Neutrophil (primary cell): ENCODE results near the gene FERMT2.

Experiments used
- H3K27ac ChIP-seq: fragments of 200-600 bp; sonication (generic); 2 replicates; pipeline ENCODE4 v1.5.1; 2016; ENCODE audit warnings: mild to moderate bottlenecking, moderate library complexity
- H3K27me3 ChIP-seq: fragments of 200-600 bp; sonication (generic); 2 replicates; pipeline ENCODE4 v1.6.0; 2016; ENCODE audit warnings: mild to moderate bottlenecking
- H3K36me3 ChIP-seq: fragments of 200-600 bp; sonication (generic); 2 replicates; pipeline ENCODE4 v1.5.1; 2017
- H3K4me1 ChIP-seq, 2 experiments: fragments of 200-600 bp in 1 of 2; sonication (generic) in 1 of 2; 1 replicate in 1 of 2; 2 replicates in 1 of 2; pipeline versions ENCODE4 v1.5.1 to v1.6.1; 2013 to 2016; ENCODE audit warnings: low read depth in 1 of 2, low read length in 1 of 2, mild to moderate bottlenecking in 1 of 2, moderate library complexity in 1 of 2; ENCODE audit not compliant: control insufficient read depth in 1 of 2, insufficient read depth in 1 of 2
- H3K4me3 ChIP-seq, 2 experiments: fragments of 200-600 bp in 1 of 2; sonication (generic) in 1 of 2; 1 replicate in 1 of 2; 2 replicates in 1 of 2; pipeline ENCODE4 v1.5.1; 2013 to 2016; ENCODE audit warnings: low read depth in 1 of 2, low read length in 1 of 2, mild to moderate bottlenecking in 1 of 2, moderate library complexity in 1 of 2
- H3K9me3 ChIP-seq: fragments of 200-600 bp; sonication (generic); 2 replicates; pipeline ENCODE4 v1.5.1; 2016
- TF ChIP-seq, protein P1 (sequence below): fragments of 200-600 bp; sonication (generic); IDR thresholded peaks from 2 replicates; pipeline ENCODE4 v1.5.1; 2016; ENCODE audit warnings: antibody characterized with exemption

The FERMT2 gene

DNA sequence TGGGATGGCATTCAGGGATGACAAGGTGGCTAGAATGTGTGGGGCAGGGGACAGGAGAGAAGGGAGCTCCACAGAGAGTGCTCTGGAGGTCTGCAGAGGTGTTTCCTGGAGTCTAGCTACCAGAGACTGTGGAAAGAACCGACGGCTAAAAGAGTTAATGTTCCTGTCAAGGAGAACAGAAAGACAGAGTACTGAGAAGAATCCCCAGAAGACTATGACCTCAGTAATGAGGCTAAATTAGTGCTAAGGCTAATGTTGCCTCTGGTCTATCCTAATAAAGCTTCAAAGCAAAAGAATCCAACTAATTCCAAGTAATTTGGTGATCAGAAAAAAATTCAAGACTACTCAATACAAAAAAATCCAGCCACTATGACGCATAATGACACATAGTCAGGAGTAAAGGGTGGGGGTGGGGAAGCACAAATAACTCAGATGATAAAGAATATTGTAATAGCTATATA, 44.7 kb downstream of the FERMT2 start:
- Histone ChIP-seq H3K27ac (no peak overlapping the region), H3K4me1 (no peaks in the 10 kb centered on the region), H3K36me3 (no peaks in the 10 kb centered on the region), H3K27me3 (peaks cover 5% of the 10 kb centered on the region), H3K4me3 (no peak overlapping the region), H3K9me3 (no peaks in the 10 kb centered on the region)
- TF ChIP-seq, protein P1, sequence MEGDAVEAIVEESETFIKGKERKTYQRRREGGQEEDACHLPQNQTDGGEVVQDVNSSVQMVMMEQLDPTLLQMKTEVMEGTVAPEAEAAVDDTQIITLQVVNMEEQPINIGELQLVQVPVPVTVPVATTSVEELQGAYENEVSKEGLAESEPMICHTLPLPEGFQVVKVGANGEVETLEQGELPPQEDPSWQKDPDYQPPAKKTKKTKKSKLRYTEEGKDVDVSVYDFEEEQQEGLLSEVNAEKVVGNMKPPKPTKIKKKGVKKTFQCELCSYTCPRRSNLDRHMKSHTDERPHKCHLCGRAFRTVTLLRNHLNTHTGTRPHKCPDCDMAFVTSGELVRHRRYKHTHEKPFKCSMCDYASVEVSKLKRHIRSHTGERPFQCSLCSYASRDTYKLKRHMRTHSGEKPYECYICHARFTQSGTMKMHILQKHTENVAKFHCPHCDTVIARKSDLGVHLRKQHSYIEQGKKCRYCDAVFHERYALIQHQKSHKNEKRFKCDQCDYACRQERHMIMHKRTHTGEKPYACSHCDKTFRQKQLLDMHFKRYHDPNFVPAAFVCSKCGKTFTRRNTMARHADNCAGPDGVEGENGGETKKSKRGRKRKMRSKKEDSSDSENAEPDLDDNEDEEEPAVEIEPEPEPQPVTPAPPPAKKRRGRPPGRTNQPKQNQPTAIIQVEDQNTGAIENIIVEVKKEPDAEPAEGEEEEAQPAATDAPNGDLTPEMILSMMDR, result no peak

DNA sequence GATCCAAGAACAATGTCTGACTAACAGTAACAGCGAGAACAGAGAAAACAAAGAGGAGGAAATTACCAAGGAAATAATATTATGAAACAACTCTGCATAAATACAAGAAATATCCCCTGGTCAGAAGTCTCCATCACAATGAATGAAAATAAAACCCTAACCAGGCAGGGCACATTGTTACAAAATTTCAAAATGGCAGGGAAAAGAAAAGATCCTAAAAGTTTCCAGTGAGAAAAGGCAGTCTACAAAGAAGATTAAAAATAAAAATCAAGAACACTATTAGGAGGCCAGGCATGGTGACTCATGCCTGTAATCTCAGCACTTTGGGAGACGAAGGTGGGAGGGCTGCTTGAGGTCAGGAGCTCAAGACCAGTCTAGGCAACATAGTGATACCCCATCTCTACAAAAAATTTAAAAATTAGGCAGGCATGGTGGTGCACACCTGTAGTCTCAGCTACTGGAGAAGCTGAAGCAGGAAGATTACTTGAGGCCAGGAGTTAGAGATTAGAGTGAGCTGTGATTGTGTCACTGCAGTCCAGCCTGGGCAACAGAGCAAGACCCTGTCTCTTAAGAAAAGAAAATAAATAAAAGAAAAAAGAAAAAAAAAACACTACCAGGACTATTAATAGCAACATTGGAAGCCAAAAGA, 47.8 kb downstream of the FERMT2 start:
- H3K9me3 ChIP-seq, result no peaks in the 10 kb centered on the region
- no peaks in the 10 kb centered on the region for H3K4me1 ChIP-seq
- TF ChIP-seq, protein P1, result no peak
- no peak overlapping the region for H3K27ac ChIP-seq
- H3K27me3 ChIP-seq, result no peaks in the 10 kb centered on the region
- no peaks in the 10 kb centered on the region for H3K36me3 ChIP-seq
- no peak overlapping the region for H3K4me3 ChIP-seq

DNA sequence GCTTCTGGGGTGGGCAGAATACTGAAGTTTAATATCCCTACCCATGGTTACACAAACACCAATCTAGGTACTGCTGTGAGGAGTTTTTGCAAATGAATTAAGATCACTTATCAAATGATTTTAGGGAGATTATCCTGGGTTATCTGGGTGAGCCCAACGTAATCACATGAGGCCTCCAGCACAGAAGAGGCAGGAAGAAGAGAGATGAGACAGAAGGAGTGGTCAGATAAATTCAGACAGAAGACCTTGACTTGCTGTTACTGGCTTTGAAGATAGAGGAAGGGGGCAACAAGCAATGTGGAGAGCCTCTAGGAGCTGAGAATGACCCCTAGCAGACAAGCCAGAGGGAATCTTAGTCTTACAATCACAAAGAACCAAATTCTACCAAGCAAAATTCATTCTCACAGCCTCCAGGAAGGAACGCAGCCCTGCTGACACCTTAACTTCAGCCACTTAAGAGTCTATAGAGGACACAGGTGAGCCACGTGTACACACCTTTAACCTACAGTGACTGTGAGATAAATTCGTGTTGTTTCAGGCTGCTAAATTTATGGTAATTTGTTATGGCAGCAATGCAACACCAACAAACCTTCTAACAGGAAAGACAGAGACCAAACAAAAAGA, 49.4 kb downstream of the FERMT2 start:
- Histone ChIP-seq H3K4me3 (no peak overlapping the region), H3K36me3 (no peaks in the 10 kb centered on the region), H3K27ac (no peak overlapping the region), H3K27me3 (no peaks in the 10 kb centered on the region), H3K4me1 (no peaks in the 10 kb centered on the region), H3K9me3 (no peaks in the 10 kb centered on the region)
- TF ChIP-seq, protein P1, result no peak

DNA sequence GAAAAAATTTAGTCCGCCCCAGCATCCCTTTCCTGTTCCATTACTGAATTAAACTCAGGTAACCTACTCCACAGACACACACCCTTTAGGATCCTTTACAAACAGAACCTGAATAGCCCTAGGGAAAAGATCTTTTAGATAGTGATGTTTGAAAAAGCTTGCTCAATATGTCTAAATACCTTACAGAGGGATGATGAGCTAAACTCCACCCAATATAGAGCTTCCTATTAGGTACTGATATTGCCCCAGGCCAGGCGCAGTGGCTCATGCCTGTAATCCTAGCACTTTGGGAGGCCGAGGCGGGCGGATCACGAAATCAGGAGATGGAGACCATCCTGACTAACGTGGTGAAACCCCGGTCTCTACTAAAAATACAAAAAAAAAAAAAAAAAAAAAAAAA, 50.1 kb downstream of the FERMT2 start:
- no peaks in the 10 kb centered on the region for H3K27me3 ChIP-seq
- H3K27ac ChIP-seq, result no peak overlapping the region
- TF ChIP-seq, protein P1, result no peak
- H3K36me3 ChIP-seq, result no peaks in the 10 kb centered on the region
- H3K4me3 ChIP-seq, result no peak overlapping the region
- no peaks in the 10 kb centered on the region for H3K9me3 ChIP-seq
- H3K4me1 ChIP-seq, result no peaks in the 10 kb centered on the region

DNA sequence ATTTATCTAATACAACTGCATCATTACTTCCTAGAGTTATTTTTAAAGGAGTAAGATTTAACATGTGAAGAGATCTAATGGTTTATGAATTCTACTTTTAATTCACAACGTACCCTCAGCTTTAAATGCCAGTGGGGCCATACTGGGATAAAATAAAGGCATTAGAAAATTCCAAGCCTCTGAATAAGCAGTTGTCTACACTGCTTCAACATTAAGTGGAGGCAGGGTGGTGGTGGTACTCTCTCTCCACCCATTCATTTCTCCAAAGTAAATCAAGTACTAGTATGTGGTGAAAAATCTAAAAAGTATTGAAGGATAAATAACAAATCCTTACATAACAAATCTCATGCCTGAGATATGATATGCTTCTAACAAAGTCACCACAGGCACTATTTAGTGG, 52.4 kb downstream of the FERMT2 start:
- Histone ChIP-seq H3K27ac (no peak overlapping the region), H3K4me1 (no peaks in the 10 kb centered on the region), H3K9me3 (no peaks in the 10 kb centered on the region), H3K27me3 (no peaks in the 10 kb centered on the region), H3K4me3 (no peak overlapping the region), H3K36me3 (no peaks in the 10 kb centered on the region)
- TF ChIP-seq, protein P1, result no peak
